Glomerular visceral epithelial cell (primary cell): ENCODE data around the gene BFSP1.

Experiments used
- DNase-seq: peaks from one replicate; pipeline ENCODE4 v3.0.0-alpha.2; 2016; ENCODE audit errors: extremely low spot score

Gene BFSP1

DNA sequence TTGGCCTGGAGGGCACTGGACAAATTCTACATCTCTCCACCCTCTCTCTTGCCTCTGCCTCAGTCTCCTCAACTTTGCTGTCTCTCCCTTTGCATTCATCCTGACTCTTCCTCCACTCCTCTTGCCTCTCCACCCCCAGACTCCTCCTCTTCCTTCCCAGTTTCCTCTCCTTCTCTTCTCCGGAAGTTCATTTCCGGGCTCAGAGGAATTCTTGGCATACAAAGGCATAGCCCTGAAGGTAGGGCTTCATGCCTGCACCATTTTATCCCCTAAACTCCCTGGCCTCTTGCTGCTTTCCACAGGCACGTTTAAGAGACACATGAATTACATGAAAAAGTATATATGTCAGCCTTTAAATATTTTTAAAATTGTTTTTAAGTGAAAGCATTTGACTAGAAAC, 10.6 kb downstream of the BFSP1 start:
- no peak for DNase-seq

DNA sequence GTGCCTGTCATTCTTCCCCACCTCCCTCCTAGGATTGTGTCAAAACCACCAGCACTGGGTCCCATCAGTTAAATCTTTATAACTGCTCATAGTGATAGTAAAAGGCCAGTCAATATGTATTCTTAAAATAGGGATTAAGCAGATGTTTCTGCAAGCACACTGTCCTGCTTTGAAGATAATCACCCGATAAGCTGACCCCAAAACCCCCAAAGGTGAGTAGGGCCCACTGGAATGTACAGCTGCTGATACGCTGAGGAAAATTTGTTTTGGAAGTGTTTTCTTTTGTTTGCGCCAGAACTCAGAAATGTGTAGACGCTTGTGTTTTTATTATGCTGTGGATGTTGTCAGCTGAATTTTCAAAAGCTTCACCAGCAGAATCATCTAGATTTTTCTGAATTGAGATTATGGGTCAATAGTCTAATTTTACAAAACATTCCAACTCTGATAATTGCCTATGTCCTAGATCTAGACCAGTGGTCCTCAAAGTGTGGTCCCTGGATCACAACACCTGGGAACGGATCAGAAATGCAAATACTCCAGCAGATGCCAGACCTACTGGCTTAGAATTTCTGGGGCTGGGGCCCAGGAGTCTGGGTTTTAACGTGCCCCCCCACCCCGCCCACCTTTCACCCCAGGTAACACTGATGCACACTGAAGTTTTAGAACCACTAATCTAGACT, 11.4 kb downstream of the BFSP1 start:
- DNase-seq: no peak

- DNase-seq: no peak
These were observed 12.7 kb downstream of the BFSP1 start for GRCh38 chr20:17518339-17519052.

DNA sequence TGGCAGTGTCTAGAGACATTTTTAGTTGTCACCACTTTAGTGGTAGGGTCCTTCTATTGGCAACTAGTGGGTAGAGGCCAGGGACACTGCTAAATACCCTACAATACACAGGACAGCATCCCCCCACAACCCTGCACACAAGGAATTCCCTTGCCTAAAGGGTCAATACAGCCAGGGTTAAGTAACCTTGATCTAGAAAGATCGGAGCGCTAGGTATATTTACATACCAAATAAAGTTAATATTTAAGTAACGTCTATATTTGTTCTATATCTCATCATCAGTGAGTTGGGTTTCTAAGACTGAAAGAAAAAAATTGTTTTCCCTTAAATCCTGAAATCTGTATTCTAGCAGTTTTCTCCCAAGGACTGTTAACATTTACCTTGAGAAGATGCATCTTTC, 16.1 kb downstream of the BFSP1 start:
- no peak for DNase-seq

GRCh38 chr20:17513939-17514338, 17.2 kb downstream of the BFSP1 start:
- no peak for DNase-seq

- DNase-seq: no peak
These were observed 19.8 kb downstream of the BFSP1 start for GRCh38 chr20:17511401-17511800.

GRCh38 chr20:17510548-17510947, 20.6 kb downstream of the BFSP1 start:
- DNase-seq: no peak

GRCh38 chr20:17508756-17509155, 22.4 kb downstream of the BFSP1 start:
- DNase-seq: no peak

DNA sequence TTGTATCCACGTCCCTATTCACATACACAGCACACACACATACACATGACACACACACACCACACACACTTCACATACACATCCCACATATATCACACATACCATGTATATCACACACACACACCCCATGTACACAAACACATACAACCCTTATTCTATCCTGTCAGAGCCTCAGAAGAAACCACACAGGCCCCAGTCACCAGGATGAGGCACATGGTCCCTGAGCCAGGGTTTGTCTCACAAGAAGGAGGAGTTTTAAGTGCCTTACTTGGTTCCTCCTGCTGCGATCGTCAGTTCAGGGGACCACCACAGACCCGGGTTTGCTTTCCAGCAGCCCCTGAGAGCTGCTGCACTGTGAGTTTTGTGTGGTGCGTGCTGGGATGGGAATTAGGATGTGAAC, 23.6 kb downstream of the BFSP1 start:
- DNase-seq: no peak

- no peak for DNase-seq
These were observed 24.1 kb downstream of the BFSP1 start for GRCh38 chr20:17507032-17507431.

GRCh38 chr20:17505636-17506517, 25.3 kb downstream of the BFSP1 start:
- no peak for DNase-seq

DNA sequence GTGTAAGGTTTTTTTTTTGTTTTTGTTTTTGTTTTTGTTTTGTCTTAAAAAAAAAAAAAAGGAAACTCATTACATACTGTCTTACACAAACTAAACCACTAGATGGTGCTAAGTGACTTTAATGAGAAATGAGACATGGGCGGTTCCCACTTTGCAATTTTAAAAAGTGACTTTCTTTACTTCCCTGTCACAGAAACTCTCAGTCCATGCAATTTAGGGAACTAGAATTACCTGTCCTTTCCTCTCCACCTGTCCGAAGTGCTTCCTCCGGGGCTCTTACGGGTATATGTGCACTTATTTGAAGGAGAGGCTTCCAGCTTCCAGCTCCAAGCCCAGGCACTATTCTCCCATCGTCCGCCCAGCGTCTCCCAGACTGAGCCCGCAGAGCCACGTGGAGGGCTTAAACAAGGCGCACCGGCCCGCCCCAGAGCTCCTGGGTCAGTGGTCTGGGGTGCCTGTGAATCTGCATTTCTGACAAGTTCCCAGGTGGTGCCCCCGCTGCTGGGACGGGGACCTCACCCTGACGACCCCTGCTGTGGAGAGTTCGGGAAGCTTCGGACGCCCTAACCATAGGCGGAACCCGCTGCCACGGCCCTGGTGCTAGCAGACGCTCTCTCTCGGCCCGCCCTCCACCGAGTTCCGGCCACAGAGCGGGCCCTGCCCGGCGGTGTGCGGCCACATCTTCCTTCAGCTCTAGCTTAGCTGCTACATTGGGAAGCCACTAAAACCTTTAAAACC, 26.1 kb downstream of the BFSP1 start:
- peak; percentile 47 for DNase-seq

DNA sequence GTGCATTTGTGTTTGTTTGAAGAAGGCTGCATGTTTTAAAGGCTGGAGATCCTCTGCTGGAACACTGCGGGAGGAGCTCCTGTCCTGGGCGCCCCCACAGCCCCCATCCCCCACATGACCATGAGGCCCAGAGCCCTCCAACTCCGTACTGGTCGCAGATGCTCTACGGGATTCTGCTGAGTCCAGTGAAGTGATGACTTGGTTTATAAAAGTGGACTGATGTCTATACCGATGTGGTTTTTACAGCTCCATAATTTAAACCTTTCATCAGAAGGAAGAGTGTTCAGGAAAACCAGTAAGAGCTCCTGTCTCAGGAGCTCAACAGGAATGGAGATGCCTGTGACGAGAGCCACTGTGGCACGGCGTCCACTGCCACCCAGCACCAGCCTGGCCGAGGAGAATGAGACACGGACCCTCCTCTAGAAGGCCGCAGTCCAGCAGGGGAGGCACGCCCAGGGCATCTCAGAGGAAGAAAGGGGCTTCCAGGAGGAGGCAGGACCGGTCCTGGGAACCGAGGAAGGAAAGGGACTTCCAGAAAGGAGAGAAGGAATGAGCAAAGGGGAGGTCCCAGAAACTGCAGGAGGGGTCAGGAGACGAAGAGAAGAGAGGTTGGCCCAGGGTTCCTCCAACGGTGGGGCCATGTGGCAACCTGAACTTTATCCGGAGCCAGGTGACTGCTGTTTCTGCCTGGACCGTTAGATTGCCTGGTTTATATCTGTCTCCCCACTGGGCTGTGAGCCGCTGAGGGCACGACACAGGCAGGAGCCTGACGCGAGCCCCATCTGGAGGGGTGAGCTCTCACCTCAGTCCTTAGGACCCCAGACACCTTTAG, 26.9 kb downstream of the BFSP1 start:
- no peak for DNase-seq

DNA sequence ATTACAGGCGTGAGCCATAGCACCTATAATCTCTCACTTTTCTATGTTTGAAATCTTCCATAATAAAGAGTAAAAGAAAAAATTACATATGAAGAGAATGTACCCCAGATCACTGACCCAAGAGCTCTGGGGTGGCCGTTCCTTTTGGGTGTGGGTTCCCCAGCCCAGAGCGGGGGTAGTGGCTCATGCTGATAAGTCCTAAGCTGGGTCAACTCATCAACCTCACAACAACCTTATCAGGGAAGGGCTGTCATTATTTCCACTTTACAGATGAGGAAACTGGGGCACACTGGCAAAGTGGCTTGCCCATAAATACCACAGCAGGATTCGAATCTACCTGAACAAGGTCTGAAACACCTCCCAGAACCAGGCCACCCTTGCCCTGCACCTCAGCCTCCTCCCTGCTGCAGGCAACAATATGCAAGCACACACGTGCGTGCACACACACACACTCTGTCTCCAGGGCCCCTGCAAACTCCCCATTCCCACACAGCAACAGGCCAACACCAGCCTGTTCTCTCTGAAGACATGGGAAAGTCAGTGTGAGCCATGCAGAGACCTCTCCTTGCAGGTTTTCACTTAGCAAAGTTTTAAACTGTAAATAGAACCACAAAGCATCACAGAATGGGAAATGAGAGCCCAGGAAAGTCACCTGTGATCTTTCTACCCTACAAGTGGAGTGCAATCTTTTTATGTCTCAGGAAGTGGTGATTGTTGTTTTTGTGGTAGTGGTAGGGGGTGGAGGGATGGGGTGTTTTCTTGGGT, 27.7 kb downstream of the BFSP1 start:
- DNase-seq: no peak

DNA sequence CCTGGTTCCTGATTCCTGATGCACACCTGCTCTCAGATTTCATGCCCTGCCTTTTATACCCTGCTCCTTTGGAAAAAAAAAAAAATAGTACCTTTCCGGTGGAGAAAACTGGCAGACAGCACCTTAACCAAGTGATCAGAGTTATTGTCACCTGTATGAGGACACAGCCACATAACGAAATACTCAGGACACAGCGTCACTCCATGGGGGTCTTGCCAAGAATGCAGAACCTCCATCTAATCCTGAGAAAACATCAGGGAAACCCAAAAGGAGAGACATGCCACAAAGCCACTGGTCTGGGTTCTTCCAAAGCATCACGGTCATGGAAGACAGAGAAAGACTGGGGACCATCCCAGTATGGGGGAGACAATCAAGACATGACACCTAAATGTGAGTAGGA, 29.1 kb downstream of the BFSP1 start:
- no peak for DNase-seq

- no peak for DNase-seq
These were observed 29.5 kb downstream of the BFSP1 start for GRCh38 chr20:17501701-17502100.

DNA sequence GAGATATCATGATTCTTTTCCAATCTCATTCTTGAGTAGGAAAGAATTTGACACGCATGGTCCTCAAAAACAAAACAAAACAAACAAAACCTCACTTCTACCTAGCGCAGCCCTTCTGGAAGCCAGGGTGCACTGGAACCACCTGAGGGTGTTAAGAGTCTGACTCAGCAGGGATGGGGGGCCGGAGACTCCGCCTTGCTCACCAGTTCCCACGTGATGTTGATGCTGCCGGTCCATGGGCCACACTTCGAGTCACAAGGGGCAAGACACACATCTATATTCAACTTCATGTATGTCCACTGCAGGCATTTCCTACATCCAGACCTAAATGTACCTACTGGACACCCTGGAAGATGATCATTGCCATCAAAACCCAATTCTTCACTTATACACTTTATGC, 30.4 kb downstream of the BFSP1 start:
- DNase-seq: no peak

DNA sequence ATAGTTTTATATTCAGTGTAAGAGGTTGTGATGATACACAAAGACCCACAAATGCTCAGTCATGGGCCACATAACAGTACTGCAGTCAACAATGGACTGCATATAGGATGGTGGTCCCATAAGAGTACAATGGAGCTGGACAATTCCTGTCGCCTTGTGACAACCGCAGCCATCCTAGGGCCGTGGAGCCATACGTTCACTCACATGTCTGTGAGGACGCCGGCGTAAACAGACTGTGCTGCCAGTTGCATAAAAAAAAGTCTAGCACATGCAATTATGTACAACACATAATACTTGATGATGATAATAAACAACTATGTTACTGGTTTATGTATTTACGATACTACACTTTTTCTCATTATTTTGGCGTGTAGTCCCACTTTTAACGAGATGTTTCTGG, 30.9 kb downstream of the BFSP1 start:
- no peak for DNase-seq

- DNase-seq: peak; percentile 47
These were observed 32.1 kb downstream of the BFSP1 start for GRCh38 chr20:17499041-17499440.

- DNase-seq: no peak
These were observed 32.5 kb downstream of the BFSP1 start for GRCh38 chr20:17498641-17499040.
